ENCODE results near the gene GTF3C1.
A peak's percentile ranks its signal among the peaks of the same experiment; 100 is the strongest.

GTF3C1 gene

DNA sequence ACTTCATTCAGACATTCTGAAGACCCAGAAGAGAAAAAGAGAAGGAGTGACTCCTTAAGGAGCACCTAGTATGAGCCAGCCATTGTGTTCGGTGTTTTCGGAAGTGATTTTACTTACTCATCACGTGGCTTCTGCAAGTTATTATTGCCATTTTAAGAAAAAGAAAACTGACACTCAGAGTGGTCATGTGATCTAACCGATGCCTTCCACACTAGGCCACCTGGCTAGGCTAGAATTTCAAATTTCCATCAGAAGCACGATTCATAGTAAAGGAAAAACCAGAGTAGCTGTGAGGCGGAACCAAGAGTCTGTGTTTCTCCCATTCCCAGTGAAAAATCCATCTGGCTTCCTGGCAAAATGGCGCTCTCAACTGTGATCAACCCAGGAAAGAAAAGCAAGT is 32.0 kb downstream of the GTF3C1 start:
- no peak overlapping the region for H3K4me3 ChIP-seq (ENCODE audit: low read length)
- peaks cover 49% of the 10 kb centered on the region for H3K36me3 ChIP-seq (ENCODE audit: control insufficient read depth, insufficient read depth, low read length, severe bottlenecking)
- H3K4me1 ChIP-seq (ENCODE audit: control insufficient read depth, insufficient read depth, low read length): no peaks in the 10 kb centered on the region
- no peak for DNase-seq (ENCODE audit: low read depth)
- H3K9me3 ChIP-seq (ENCODE audit: control insufficient read depth, low read length): no peaks in the 10 kb centered on the region
- H3K9ac ChIP-seq (ENCODE audit: low read length): no peak overlapping the region
- H3K27me3 ChIP-seq (replicated peaks; ENCODE audit: control insufficient read depth, insufficient read depth, low read length): no peaks in the 10 kb centered on the region

- Histone ChIP-seq H3K9me3 (ENCODE audit: control insufficient read depth, low read length) (no peaks in the 10 kb centered on the region), H3K27me3 (replicated peaks; ENCODE audit: control insufficient read depth, insufficient read depth, low read length) (no peaks in the 10 kb centered on the region), H3K4me3 (ENCODE audit: low read length) (no peak overlapping the region), H3K36me3 (ENCODE audit: control insufficient read depth, insufficient read depth, low read length, severe bottlenecking) (peaks cover 53% of the 10 kb centered on the region), H3K9ac (ENCODE audit: low read length) (no peak overlapping the region), H3K4me1 (ENCODE audit: control insufficient read depth, insufficient read depth, low read length) (no peaks in the 10 kb centered on the region)
- DNase-seq (ENCODE audit: low read depth): no peak
These were observed 33.3 kb downstream of the GTF3C1 start for GRCh38 chr16:27516365-27516764.

DNA sequence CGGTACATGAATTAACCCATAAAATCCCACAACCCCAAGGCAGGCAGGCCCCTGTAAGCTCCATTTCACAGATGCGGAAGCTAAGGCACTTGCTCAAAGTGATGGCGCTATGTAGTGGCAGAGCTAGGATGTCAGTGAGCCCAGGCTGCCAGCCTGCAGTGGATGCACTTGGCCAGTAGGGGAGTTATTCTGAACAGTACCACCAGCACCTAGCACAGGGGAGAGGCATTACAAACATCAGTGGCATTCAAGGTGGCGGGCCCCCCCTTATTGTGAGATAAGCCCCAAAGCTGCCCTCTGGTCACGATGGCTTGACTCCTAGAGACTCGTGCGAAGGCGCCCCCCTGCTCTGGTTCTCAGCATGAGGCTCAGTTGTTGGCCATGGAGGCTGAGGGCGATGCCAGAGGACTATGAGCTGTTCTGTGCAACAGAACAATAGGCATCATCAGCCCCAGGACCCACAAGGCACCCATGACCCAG is 33.8 kb downstream of the GTF3C1 start:
- peak; percentile 15 for DNase-seq (ENCODE audit: low read depth)
- H3K27me3 ChIP-seq (replicated peaks; ENCODE audit: control insufficient read depth, insufficient read depth, low read length): no peaks in the 10 kb centered on the region
- H3K36me3 ChIP-seq (ENCODE audit: control insufficient read depth, insufficient read depth, low read length, severe bottlenecking): peaks cover 57% of the 10 kb centered on the region
- H3K9ac ChIP-seq (ENCODE audit: low read length): no peak overlapping the region
- no peak overlapping the region for H3K4me3 ChIP-seq (ENCODE audit: low read length)
- no peaks in the 10 kb centered on the region for H3K4me1 ChIP-seq (ENCODE audit: control insufficient read depth, insufficient read depth, low read length)
- H3K9me3 ChIP-seq (ENCODE audit: control insufficient read depth, low read length): no peaks in the 10 kb centered on the region

- DNase-seq (ENCODE audit: low read depth): no peak
- H3K4me1 ChIP-seq (ENCODE audit: control insufficient read depth, insufficient read depth, low read length): no peaks in the 10 kb centered on the region
- H3K27me3 ChIP-seq (replicated peaks; ENCODE audit: control insufficient read depth, insufficient read depth, low read length): no peaks in the 10 kb centered on the region
- H3K9me3 ChIP-seq (ENCODE audit: control insufficient read depth, low read length): no peaks in the 10 kb centered on the region
- H3K4me3 ChIP-seq (ENCODE audit: low read length): no peak overlapping the region
- H3K9ac ChIP-seq (ENCODE audit: low read length): no peak overlapping the region
- peaks cover 61% of the 10 kb centered on the region for H3K36me3 ChIP-seq (ENCODE audit: control insufficient read depth, insufficient read depth, low read length, severe bottlenecking)
These were observed 34.9 kb downstream of the GTF3C1 start for GRCh38 chr16:27514806-27515205.

- no peak for DNase-seq (ENCODE audit: low read depth)
- Histone ChIP-seq H3K9ac (ENCODE audit: low read length) (no peak overlapping the region), H3K4me1 (ENCODE audit: control insufficient read depth, insufficient read depth, low read length) (no peaks in the 10 kb centered on the region), H3K36me3 (ENCODE audit: control insufficient read depth, insufficient read depth, low read length, severe bottlenecking) (peaks cover 64% of the 10 kb centered on the region), H3K4me3 (ENCODE audit: low read length) (no peak overlapping the region), H3K27me3 (replicated peaks; ENCODE audit: control insufficient read depth, insufficient read depth, low read length) (no peaks in the 10 kb centered on the region), H3K9me3 (ENCODE audit: control insufficient read depth, low read length) (no peaks in the 10 kb centered on the region)
These were observed 37.9 kb downstream of the GTF3C1 start for GRCh38 chr16:27511657-27512448.

DNA sequence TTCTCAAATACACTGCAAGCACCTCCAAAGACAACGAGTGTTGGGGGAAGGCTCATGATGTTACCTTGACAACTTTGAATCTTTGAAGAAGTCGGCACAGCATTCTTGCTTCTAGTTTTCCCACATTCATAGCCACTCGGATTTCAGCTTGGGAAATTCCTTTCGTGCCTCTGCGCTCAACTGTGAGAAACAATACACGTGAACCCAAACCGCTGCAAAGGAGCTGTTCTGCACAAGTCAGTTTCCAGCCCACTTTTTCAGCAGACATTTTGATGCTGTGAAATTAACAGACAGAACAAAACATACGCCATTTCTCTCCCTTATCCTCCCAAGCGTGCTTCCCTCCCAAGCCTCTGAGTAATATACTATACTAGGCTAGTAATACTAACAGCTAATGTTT is 41.2 kb downstream of the GTF3C1 start:
- no peak for DNase-seq (ENCODE audit: low read depth)
- H3K4me1 ChIP-seq (ENCODE audit: control insufficient read depth, insufficient read depth, low read length): peaks cover 6% of the 10 kb centered on the region
- no peak overlapping the region for H3K9ac ChIP-seq (ENCODE audit: low read length)
- no peaks in the 10 kb centered on the region for H3K9me3 ChIP-seq (ENCODE audit: control insufficient read depth, low read length)
- no peak overlapping the region for H3K4me3 ChIP-seq (ENCODE audit: low read length)
- H3K27me3 ChIP-seq (replicated peaks; ENCODE audit: control insufficient read depth, insufficient read depth, low read length): no peaks in the 10 kb centered on the region
- peaks cover 94% of the 10 kb centered on the region for H3K36me3 ChIP-seq (ENCODE audit: control insufficient read depth, insufficient read depth, low read length, severe bottlenecking)

DNA sequence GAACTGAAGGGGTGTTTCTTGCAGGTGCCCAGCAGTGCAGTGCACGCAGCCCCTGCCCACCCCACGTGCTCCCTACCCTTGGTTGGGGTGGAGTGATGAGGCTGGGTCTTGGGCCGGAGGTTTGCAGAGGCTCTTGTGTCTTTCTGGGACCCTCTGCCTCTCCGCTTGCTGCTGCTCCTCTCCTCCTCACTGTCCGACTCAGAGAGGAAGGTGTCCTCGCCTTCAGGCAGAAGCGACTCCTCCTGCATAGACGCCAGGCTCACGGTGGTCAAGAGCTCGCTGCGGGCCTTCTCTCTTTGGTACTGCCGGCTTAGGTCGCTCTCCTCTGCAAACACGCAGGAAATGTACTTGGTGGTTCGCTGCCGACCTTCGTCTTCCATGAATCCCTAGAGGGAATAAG is 42.9 kb downstream of the GTF3C1 start:
- Histone ChIP-seq H3K36me3 (ENCODE audit: control insufficient read depth, insufficient read depth, low read length, severe bottlenecking) (peaks cover 94% of the 10 kb centered on the region), H3K27me3 (replicated peaks; ENCODE audit: control insufficient read depth, insufficient read depth, low read length) (no peaks in the 10 kb centered on the region), H3K9ac (ENCODE audit: low read length) (no peak overlapping the region), H3K9me3 (ENCODE audit: control insufficient read depth, low read length) (no peaks in the 10 kb centered on the region), H3K4me3 (ENCODE audit: low read length) (no peak overlapping the region), H3K4me1 (ENCODE audit: control insufficient read depth, insufficient read depth, low read length) (peaks cover 6% of the 10 kb centered on the region)
- DNase-seq (ENCODE audit: low read depth): no peak

- Histone ChIP-seq H3K9ac (ENCODE audit: low read length) (no peak overlapping the region), H3K4me1 (ENCODE audit: control insufficient read depth, insufficient read depth, low read length) (peaks cover 6% of the 10 kb centered on the region), H3K4me3 (ENCODE audit: low read length) (no peak overlapping the region), H3K9me3 (ENCODE audit: control insufficient read depth, low read length) (no peaks in the 10 kb centered on the region), H3K36me3 (ENCODE audit: control insufficient read depth, insufficient read depth, low read length, severe bottlenecking) (peaks cover 94% of the 10 kb centered on the region), H3K27me3 (replicated peaks; ENCODE audit: control insufficient read depth, insufficient read depth, low read length) (no peaks in the 10 kb centered on the region)
- DNase-seq (ENCODE audit: low read depth): peak; percentile 59
These were observed 44.1 kb downstream of the GTF3C1 start for GRCh38 chr16:27505297-27506236.

GRCh38 chr16:27503662-27504061 is 46.1 kb downstream of the GTF3C1 start:
- H3K36me3 ChIP-seq (ENCODE audit: control insufficient read depth, insufficient read depth, low read length, severe bottlenecking): peaks cover 98% of the 10 kb centered on the region
- DNase-seq (ENCODE audit: low read depth): no peak

DNA sequence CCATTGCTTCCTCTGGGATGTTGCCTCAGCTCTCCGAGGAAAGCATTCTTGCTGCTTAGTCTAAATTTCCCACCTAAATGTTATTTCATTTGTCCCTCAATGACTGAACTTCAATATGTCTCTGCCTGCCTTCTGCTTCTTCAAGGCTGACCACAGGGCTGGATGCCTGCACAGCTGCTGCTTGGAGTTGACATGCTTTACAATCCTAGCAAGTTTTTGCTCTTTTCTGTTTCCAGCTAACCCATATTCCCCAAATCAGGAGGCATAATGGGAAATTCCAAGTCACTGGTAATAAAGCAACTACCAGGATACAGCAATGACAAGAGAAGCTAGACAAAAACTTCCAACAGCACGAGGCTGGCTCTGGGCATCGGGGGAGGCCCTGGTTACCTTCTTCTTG is 48.9 kb downstream of the GTF3C1 start:
- H3K4me1 ChIP-seq (ENCODE audit: control insufficient read depth, insufficient read depth, low read length): peaks cover 23% of the 10 kb centered on the region
- H3K36me3 ChIP-seq (ENCODE audit: control insufficient read depth, insufficient read depth, low read length, severe bottlenecking): peaks cover 92% of the 10 kb centered on the region
- no peak for DNase-seq (ENCODE audit: low read depth)
- H3K4me3 ChIP-seq (ENCODE audit: low read length): no peak overlapping the region
- no peaks in the 10 kb centered on the region for H3K9me3 ChIP-seq (ENCODE audit: control insufficient read depth, low read length)
- H3K9ac ChIP-seq (ENCODE audit: low read length): no peak overlapping the region
- H3K27me3 ChIP-seq (replicated peaks; ENCODE audit: control insufficient read depth, insufficient read depth, low read length): no peaks in the 10 kb centered on the region

More at GRCh38 chr16:27503662-27504061, 46.1 kb downstream of the GTF3C1 start:
- H3K9ac ChIP-seq (ENCODE audit: low read length): no peak overlapping the region
- H3K27me3 ChIP-seq (replicated peaks; ENCODE audit: control insufficient read depth, insufficient read depth, low read length): no peaks in the 10 kb centered on the region
- peaks cover 8% of the 10 kb centered on the region for H3K4me1 ChIP-seq (ENCODE audit: control insufficient read depth, insufficient read depth, low read length)
- H3K4me3 ChIP-seq (ENCODE audit: low read length): no peak overlapping the region
- H3K9me3 ChIP-seq (ENCODE audit: control insufficient read depth, low read length): no peaks in the 10 kb centered on the region

GRCh38 chr16:27499659-27500055 is 50.1 kb downstream of the GTF3C1 start:
- peaks cover 86% of the 10 kb centered on the region for H3K36me3 ChIP-seq (ENCODE audit: control insufficient read depth, insufficient read depth, low read length, severe bottlenecking)
- H3K9ac ChIP-seq (ENCODE audit: low read length): no peak overlapping the region
- no peak for DNase-seq (ENCODE audit: low read depth)

More at GRCh38 chr16:27499659-27500055, 50.1 kb downstream of the GTF3C1 start:
- Histone ChIP-seq H3K9me3 (ENCODE audit: control insufficient read depth, low read length) (no peaks in the 10 kb centered on the region), H3K4me1 (ENCODE audit: control insufficient read depth, insufficient read depth, low read length) (peaks cover 21% of the 10 kb centered on the region), H3K4me3 (ENCODE audit: low read length) (no peak overlapping the region), H3K27me3 (replicated peaks; ENCODE audit: control insufficient read depth, insufficient read depth, low read length) (no peaks in the 10 kb centered on the region)
